Prostate gland (tissue), 2 donors: ENCODE measurements around the gene ALG3.

Experiments used
- POLR2A ChIP-seq: fragments of 450-650 bp; IDR thresholded peaks from one replicate; pipeline ENCODE4 v1.6.1; 2016; ENCODE audit warnings: antibody characterized with exemption, mild to moderate bottlenecking
- POLR2AphosphoS5 ChIP-seq: sonication (generic); formaldehyde crosslinking; IDR thresholded peaks from one replicate; pipeline ENCODE4 v1.6.1; 2017; ENCODE audit warnings: antibody characterized with exemption
- TF ChIP-seq, protein P1 (sequence below), 4 experiments: fragments of 200-600 bp in 2 of 4; fragments of 450-650 bp in 2 of 4; sonication (generic) in 2 of 4; IDR thresholded peaks; 1 replicate in 3 of 4; 2 replicates in 1 of 4; pipeline ENCODE4 v1.5.1; 2016 to 2019; ENCODE audit warnings: antibody characterized with exemption in 4 of 4, mild to moderate bottlenecking in 2 of 4, moderate library complexity in 2 of 4

DNA sequence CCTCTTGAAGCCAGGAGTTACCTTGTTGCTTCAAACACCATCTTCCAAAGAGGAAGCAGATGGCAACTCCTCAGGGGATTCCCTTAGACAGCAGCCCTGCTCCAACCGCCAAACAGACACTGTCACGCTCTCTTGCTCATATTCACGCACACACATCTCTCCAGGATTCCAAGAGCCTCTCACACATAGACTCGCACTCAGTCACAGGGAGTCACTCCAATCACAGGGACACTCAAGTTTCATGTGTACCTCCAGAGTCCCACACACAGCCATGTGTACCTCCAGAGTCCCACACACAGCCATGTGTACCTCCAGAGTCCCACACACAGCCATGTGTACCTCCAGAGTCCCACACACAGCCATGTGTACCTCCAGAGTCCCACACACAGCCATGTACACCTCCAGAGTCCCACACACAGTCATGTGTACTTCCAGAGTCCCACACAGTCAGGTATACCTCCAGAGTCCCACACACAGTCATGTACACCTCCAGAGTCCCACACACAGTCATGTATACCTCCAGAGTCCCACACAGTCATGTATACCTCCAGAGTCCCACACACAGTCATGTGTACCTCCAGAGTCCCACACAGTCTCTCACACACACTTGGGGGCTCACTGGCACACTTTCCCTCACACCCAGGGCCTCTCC lies 13.3 kb downstream of the ALG3 start:
- TF ChIP-seq, protein P1, sequence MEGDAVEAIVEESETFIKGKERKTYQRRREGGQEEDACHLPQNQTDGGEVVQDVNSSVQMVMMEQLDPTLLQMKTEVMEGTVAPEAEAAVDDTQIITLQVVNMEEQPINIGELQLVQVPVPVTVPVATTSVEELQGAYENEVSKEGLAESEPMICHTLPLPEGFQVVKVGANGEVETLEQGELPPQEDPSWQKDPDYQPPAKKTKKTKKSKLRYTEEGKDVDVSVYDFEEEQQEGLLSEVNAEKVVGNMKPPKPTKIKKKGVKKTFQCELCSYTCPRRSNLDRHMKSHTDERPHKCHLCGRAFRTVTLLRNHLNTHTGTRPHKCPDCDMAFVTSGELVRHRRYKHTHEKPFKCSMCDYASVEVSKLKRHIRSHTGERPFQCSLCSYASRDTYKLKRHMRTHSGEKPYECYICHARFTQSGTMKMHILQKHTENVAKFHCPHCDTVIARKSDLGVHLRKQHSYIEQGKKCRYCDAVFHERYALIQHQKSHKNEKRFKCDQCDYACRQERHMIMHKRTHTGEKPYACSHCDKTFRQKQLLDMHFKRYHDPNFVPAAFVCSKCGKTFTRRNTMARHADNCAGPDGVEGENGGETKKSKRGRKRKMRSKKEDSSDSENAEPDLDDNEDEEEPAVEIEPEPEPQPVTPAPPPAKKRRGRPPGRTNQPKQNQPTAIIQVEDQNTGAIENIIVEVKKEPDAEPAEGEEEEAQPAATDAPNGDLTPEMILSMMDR (IDR thresholded peaks at IDR 0.05): no peak
- TF ChIP-seq POLR2A (no peak), POLR2AphosphoS5 (no peak)
